Mesothelial cell of epicardium (in vitro differentiated cells): Measurements from ENCODE around the gene BRMS1. TPM values are rescaled to one million over a fixed set of nuclear protein-coding genes. Genes with fewer than 3 reads are reported as not detected.

Experiments used
- DNase-seq, 2 experiments: peaks; one replicate each; pipeline ENCODE4 v3.0.0; 2021; ENCODE audit warnings: low spot score in 2 of 2; ENCODE audit not compliant: unreplicated experiment in 2 of 2
- H3K27ac Mint-ChIP-seq: 2 replicates; pipeline ENCODE4 v1.8.0; 2021; ENCODE audit warnings: mixed read lengths
- H3K27me3 Mint-ChIP-seq: 2 replicates; pipeline ENCODE4 v1.8.0; 2021; ENCODE audit warnings: low read depth, mixed read lengths
- H3K36me3 Mint-ChIP-seq: 2 replicates; pipeline ENCODE4 v1.8.0; 2021; ENCODE audit warnings: mixed read lengths
- H3K4me1 Mint-ChIP-seq: 2 replicates; pipeline ENCODE4 v1.8.0; 2021; ENCODE audit warnings: mixed read lengths
- H3K4me3 Mint-ChIP-seq: 2 replicates; pipeline ENCODE4 v1.8.0; 2021; ENCODE audit warnings: mild to moderate bottlenecking, moderate library complexity, mixed read lengths
- H3K9me3 Mint-ChIP-seq: 2 replicates; pipeline ENCODE4 v1.8.0; 2021; ENCODE audit warnings: mixed read lengths
- CTCF ChIP-seq: fragments of 200-600 bp; sonication (generic); IDR thresholded peaks from one replicate; pipeline ENCODE4 v1.5.0; 2021; ENCODE audit warnings: antibody characterized with exemption; ENCODE audit not compliant: unreplicated experiment
- total RNA-seq: library from RNA; stranded (reverse); gene quantifications from 3 replicates; pipeline ENCODE4 v1.2.1, GENCODE V29; 2021

The BRMS1 gene
- total RNA-seq, 1 donor from 2014 or later = 25.0 TPM

GRCh38 chr11:66341502-66342126 is 3.3 kb downstream of the BRMS1 start:
- H3K4me3 Mint-ChIP-seq = no peak overlapping the region
- no peak for DNase-seq
- H3K36me3 Mint-ChIP-seq = peaks cover 2% of the 10 kb centered on the region
- H3K27me3 Mint-ChIP-seq = no peaks in the 10 kb centered on the region
- TF ChIP-seq CTCF = no peak
- H3K27ac Mint-ChIP-seq = no peak overlapping the region
- peaks cover 34% of the 10 kb centered on the region for H3K4me1 Mint-ChIP-seq
- H3K9me3 Mint-ChIP-seq = no peaks in the 10 kb centered on the region

- DNase-seq = no peak
- Mint-ChIP-seq H3K36me3 (peaks cover 2% of the 10 kb centered on the region), H3K4me1 (peaks cover 34% of the 10 kb centered on the region), H3K4me3 (no peak overlapping the region), H3K27ac (no peak overlapping the region), H3K27me3 (peaks cover 4% of the 10 kb centered on the region), H3K9me3 (no peaks in the 10 kb centered on the region)
- no peak for TF ChIP-seq CTCF
Measured at GRCh38 chr11:66340596-66341501, 4.1 kb downstream of the BRMS1 start.

GRCh38 chr11:66339686-66340483 is 5.0 kb downstream of the BRMS1 start:
- H3K4me1 Mint-ChIP-seq = peaks cover 29% of the 10 kb centered on the region
- H3K36me3 Mint-ChIP-seq = peaks cover 2% of the 10 kb centered on the region
- H3K27ac Mint-ChIP-seq = no peak overlapping the region
- no peak overlapping the region for H3K4me3 Mint-ChIP-seq
- peaks cover 7% of the 10 kb centered on the region for H3K27me3 Mint-ChIP-seq
- DNase-seq = no peak
- TF ChIP-seq CTCF = no peak
- no peaks in the 10 kb centered on the region for H3K9me3 Mint-ChIP-seq

- Mint-ChIP-seq H3K36me3 (peaks cover 2% of the 10 kb centered on the region), H3K4me3 (no peak overlapping the region), H3K27ac (no peak overlapping the region), H3K4me1 (peaks cover 24% of the 10 kb centered on the region), H3K9me3 (no peaks in the 10 kb centered on the region), H3K27me3 (peaks cover 7% of the 10 kb centered on the region)
- TF ChIP-seq CTCF = no peak
- DNase-seq = no peak
Measured at GRCh38 chr11:66339162-66339675, 5.7 kb downstream of the BRMS1 start.
